ENCODE data around the gene TMBIM1.

The TMBIM1 gene

DNA sequence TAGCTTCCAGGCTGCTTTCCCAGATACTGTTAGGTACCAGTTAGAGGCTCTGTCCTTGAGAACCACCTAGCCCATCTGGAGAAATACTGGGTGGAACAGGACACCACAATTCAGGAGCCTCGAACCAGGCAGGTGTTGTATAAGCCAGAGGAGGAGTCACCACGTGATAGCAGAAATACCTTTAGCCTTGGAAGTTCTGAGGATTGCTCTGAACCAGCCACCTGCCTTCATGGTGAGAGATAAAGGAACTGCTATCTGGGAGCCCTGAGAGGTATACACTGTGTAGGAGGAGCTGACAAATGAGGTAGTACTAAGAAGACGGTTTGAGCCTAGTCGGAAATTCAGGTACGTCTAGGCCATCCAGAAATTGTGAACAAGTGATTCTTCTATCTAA lies 39.1 kb downstream of the TMBIM1 start:
- DNase-seq: no peak

DNA sequence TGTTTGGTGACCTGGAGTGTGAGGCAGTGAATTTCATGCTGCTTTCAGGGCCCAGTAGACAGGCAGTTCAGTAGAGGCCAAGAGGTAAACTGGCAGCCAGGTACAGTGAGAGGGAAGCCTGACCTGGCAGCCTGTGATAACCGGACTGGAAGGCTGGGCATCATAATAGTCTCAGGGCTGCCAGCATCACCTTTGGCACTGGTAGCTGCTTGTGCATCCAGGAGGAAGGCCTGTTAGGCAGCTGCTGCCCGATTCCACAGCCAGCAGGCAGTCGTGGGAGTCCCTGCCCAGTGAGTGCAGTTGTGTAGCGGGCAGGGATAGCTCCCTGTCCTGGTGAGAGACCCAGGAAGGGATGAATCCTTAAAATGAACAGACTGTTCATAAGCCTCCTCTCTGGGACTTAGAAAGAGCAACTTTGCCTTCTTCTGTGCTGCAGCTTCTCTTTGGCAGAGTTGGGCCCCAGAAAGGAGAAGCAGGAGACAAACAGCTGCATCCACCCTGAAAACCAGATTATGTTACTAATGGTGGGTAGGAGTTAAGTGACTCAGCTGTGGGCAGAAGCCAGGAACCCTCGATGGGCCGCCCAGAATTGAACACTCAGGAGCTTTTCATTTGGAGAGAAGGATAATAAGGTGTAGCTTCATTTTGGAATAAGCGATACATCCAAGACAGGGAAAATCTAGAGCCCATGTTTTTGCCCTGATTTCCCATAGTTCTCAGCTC lies 39.6 kb downstream of the TMBIM1 start:
- no peak for DNase-seq

DNA sequence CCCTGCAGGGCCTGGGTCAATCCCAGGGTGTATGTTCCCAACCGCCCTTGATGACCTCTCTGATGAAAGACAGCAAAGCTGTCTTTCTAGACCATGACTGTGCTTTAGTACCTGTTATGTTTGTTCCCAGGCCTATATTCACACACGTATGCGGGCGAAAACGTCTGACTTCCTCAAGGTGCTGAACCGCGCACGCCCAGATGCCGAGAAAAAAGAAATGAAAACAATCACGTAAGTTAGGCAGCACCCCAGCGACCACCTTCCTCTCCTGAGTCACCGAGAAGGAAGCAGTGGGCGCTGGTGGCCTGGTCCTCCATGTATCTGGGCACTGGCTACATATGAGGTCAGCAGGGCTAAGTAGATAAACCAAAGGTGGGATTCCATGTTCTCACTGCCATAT lies 42.6 kb downstream of the TMBIM1 start:
- no peak for DNase-seq

DNA sequence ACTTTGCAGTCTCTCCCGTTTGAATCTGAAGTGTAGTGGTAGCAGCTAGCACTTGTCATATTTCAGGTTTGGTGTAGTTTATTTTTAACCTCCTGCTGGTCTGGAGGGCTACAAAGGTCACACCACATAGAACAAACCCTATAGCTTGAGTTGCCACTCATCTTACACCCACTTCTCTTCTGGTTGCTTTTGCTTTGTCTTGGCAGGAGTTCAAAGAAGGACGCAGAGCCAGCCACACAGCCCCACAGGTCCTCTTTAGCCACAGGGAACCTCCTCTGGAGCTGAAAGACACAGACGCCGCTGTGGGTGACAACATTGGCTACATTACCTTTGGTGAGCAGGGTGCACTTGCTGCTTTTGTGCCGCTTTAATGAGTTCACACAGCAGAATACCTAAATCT lies 47.1 kb downstream of the TMBIM1 start:
- no peak for DNase-seq

DNA sequence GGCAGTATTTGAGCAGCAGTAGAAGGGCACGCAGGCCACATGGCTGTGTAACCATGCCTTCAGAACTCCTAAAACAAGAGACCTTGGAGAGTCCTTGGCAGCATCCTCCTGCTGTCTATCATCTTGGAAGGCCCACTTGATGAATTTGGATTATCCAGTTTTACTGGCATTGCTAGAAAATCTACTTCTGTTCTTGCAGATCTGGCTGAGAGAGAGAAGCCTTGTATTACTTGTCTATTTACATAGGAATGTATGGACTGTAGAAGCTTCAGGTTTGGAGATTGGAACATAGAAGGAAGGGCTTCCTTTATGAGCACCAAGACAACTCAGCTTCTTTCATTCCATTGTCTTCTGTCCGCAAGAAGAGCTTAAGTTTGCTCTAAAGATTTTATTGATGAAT lies 47.6 kb downstream of the TMBIM1 start:
- no peak for DNase-seq

DNA sequence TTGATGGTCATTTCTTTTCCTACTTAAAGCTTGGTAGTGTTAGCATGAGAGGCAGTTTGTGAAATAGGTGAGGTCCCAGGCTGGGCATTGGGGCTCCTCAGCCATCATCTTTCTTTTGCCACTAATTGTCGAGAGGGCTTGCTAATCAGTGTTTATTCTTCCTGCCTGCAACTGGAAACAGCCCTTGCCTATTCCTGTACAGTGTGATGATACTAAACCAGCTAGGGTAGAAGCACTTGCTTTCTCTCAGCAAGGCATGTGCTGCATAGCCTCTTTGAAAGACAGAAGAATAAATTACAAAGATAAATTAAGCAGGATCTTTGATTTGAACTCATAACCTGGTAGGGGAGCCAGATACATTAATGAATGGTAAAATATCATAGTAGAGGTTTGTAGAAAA lies 48.1 kb downstream of the TMBIM1 start:
- no peak for DNase-seq

DNA sequence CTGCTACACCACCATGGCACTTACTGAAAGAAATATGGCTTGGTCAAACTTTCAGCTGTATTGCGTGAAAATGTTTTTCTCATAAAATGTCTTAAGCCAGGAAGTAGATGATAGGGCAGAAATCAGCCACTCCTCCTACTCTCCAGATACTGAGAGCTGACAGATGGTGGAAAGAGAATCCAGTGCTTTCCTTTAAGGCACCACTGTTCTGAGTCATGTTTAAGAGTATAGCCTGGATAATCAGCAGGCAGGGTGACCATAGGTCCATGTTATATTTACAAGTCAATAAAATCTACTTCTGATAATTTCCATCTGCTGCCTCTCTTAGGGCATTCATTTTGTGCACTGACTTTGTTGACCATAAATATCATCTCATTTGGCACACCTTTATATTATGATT lies 53.4 kb downstream of the TMBIM1 start:
- DNase-seq: no peak

DNA sequence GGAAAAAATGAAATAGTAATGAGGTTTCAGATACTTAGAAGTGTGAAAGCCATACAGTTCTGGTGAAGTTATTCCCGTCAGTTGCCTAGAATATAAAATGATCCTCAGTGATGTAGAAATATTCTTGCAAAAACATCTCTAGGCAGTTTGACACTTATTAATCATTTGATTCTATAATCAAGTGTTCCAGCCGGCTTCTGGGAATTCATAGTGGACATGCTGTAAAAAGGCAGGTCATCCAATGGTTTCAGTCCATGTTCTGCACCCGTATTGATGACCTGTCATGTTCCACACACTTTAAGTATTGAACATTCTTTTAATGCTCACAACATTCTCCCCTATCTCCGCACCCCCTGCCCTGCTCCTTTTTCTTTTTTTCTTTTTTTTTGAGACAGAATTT lies 55.5 kb downstream of the TMBIM1 start:
- no peak for DNase-seq

DNA sequence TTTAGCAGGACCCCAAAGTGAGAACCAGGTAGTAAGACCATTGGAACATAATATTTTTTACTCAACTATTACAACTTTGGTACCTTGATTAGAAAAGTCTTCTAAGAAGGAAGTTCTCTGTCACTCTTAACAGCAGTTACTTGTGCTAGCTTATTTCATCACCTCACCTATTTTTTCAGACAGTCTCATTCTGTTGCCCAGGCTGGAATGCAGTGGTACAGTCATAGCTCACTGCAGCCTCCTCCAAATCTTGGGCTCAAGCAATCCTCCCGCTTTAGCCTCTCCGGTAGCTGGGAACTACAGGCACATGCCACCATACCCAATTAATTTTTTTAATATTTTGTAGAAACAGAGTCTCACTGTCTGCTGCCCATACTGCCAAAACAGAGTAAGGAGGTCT lies 57.3 kb downstream of the TMBIM1 start:
- DNase-seq: no peak

DNA sequence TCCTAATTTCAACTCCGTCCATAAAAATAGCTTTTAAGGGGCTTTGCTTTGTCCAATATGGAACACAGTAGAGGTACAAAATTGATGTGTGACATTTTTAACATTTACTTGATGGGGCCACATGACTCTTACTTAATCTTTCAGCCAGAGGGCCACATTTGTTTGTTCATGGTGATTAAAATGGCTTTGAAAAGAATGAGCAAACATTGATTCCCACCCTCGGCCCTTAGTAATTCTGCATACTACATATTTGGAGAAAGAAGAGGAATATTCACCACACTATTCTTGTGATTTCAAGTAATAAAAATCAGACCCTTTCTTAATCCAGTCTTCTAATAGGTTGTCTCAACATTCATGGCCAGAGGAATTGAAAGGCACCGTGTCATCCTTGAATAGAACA lies 57.8 kb downstream of the TMBIM1 start:
- DNase-seq: no peak

DNA sequence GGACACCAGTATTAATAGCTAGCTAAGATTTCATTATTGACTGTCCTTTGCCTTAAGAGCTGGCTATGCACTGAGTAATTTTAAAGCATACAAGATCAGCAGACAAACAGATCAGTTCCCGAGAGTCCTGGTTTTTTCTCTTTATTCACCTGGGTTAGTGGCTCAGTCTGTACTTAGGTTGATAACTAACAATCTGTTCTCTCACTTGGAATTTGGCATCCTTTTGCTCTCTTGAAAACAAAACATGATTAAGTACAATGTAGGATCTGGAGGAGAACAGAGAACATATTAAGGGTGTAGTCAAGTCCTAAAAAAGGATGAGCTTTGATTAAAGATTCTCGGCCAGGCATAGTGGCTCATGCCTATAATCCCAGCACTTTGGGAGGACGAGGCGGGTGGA lies 58.8 kb downstream of the TMBIM1 start:
- no peak for DNase-seq

DNA sequence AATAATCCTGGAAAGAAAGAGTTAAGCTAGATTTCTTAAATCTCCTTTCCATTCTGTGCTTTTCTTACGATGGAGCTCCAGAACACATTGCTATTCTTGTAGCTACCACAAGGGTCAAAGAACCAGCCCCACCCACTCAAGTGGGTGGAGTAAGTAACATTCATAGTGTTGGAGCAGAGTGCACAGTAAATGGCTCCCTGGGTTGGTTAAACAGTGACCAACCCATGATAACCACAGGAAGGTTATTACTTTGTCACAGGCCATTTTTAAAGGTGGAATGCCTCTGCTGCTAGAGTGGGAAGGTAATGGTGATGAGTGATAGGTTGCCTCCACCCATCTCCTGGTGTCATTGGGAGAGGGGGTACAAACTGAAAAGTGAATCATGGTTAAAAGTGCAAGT lies 61.4 kb downstream of the TMBIM1 start:
- no peak for DNase-seq

DNA sequence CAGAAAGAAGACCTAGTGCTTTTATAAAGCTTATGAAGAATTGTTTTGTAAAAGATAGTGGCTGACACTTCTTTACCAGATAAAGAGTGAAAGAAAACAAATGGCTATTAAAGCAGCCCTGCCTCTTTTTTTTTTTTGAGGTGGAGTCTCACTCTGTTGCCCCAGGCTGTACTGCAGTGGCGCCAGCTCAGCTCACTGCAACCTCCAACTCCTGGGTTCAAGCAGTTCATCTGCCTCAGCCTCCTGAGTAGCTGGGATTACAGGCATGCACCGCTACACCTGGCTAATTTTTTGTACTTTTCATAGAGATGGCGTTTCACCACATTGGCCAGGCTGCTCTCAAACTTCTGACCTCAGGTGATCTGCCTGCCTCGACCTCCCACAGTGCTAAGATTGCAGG lies 62.5 kb downstream of the TMBIM1 start:
- no peak for DNase-seq

DNA sequence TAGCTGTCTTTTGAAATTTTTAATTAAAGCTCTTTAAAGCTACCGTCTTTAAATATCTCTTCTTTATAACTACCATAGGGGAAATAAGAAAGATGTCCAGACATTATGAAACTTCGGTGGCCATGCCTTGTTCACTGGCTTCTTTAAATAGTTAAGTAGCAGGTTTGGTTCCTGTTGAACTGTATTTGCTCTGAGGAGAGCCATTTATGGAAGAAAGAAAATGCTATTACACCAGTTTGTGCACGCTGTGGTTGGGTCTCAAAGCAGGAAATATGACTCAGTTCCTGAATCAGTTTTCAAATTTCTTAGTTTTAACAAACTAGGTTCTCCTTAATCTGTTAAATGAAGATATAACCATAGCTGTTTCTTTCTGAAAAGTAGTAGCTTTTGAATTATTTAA lies 63.1 kb downstream of the TMBIM1 start:
- DNase-seq: no peak

DNA sequence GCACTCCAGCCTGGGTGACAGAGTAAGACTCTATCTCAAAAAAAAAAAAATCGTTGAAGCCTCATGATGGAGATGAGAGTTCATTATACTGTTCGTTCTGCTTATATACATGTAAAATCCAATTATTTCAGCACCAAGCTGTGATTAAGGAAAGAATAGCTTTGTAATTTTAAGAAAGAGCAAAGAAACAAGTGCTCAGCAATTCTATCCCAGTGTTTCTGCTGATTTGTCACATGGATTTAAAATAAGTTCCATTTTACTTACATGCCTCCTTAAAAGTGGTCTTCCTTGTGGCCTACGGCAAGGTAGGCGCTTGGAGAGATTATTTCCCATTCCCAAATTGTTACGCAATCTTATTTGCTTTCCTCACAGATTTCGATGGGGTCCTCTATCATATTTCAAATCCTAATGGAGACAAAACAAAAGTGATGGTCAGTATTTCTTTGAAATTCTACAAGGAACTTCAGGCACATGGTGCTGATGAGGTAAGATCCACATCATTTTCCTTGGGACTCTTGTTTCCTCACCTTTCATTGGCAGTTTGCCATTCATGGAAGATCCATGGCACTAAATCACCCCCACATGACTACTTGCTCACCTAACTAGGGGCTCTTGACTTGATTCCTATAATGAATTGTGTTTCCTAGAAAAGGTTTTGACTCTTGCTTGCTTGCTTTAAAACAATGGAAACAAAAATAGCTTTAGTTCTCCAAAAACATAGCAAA lies 63.8 kb downstream of the TMBIM1 start:
- DNase-seq: no peak

DNA sequence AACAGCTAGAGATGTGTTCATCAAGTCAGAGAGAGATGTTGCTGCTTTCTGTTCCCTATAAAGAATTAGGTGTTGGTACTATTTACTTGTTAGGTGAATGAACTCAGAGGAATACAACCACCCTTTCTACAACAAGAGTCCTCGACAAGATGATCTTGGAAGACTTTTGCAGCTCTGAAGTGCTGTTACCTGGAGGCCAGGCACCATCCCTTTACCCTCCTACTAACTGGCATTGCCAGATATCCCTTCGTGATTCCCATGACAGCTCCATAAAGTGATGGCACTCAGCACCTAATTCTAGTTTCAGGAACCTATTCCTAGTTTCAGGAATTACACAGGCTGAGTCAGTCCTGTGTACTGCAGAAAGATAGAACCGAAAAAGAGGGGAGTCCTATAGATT lies 65.4 kb downstream of the TMBIM1 start:
- DNase-seq: no peak

All from SHP77 treated with DMSO at 0.1 percent for 48 hours (cell line).